H9 (cell line): Measurements from ENCODE around the gene TTR. TPM values are rescaled to one million over a fixed set of nuclear protein-coding genes. Genes with fewer than 3 reads are reported as not detected.

Source experiments
- DNase-seq: peaks from one replicate; pipeline ENCODE4 v3.0.0-alpha.2; 2017
- H2AFZ ChIP-seq: one replicate; pipeline ENCODE4 v1.6.1; 2013; ENCODE audit warnings: mild to moderate bottlenecking, low read length, control low read depth, moderate library complexity
- H2AK5ac ChIP-seq: 2 replicates; pipeline ENCODE4 v1.6.1; 2013; ENCODE audit warnings: low read length, control low read depth, mixed read lengths; ENCODE audit not compliant: insufficient read length
- H2BK120ac ChIP-seq: one replicate; pipeline ENCODE4 v1.6.1; 2013; ENCODE audit warnings: low read depth, mild to moderate bottlenecking, low read length, control low read depth, inconsistent platforms; ENCODE audit not compliant: poor library complexity, severe bottlenecking
- H2BK12ac ChIP-seq: 2 replicates; pipeline ENCODE4 v1.6.1; 2013; ENCODE audit warnings: low read length, control low read depth, mixed read lengths, low read depth; ENCODE audit not compliant: insufficient read length
- H2BK15ac ChIP-seq: 2 replicates; pipeline ENCODE4 v1.6.1; 2013; ENCODE audit warnings: low read depth, low read length, control low read depth
- H2BK20ac ChIP-seq: one replicate; pipeline ENCODE4 v1.6.1; 2013; ENCODE audit warnings: low read depth, mild to moderate bottlenecking, low read length, control low read depth, inconsistent platforms; ENCODE audit not compliant: poor library complexity, severe bottlenecking
- H2BK5ac ChIP-seq: 2 replicates; pipeline ENCODE4 v1.6.1; 2013; ENCODE audit warnings: low read length, control low read depth, mixed read lengths; ENCODE audit not compliant: insufficient read length
- H3K14ac ChIP-seq: 2 replicates; pipeline ENCODE4 v1.6.1; 2013; ENCODE audit warnings: low read length, control low read depth; ENCODE audit not compliant: insufficient read depth
- H3K18ac ChIP-seq: 2 replicates; pipeline ENCODE4 v1.6.1; 2013; ENCODE audit warnings: low read depth, mild to moderate bottlenecking, mixed read lengths, low read length, control low read depth; ENCODE audit not compliant: insufficient read length
- H3K23ac ChIP-seq: 2 replicates; pipeline ENCODE4 v1.6.1; 2013; ENCODE audit warnings: low read length, control low read depth, mixed read lengths, low read depth; ENCODE audit not compliant: insufficient read length
- H3K23me2 ChIP-seq: 2 replicates; pipeline ENCODE4 v1.6.1; 2013; ENCODE audit warnings: low read depth, mild to moderate bottlenecking, mixed read lengths, low read length, control low read depth; ENCODE audit not compliant: insufficient read length, poor library complexity, severe bottlenecking
- H3K27ac ChIP-seq: 2 replicates; pipeline ENCODE4 v1.5.1; 2013; ENCODE audit warnings: low read length, control low read depth, mixed read lengths, low read depth; ENCODE audit not compliant: insufficient read length
- H3K27me3 ChIP-seq: 2 replicates; pipeline ENCODE4 v1.6.1; 2013; ENCODE audit warnings: low read length, control low read depth, inconsistent platforms; ENCODE audit not compliant: insufficient read depth
- H3K4ac ChIP-seq: 2 replicates; pipeline ENCODE4 v1.6.1; 2013; ENCODE audit warnings: low read depth, mild to moderate bottlenecking, control low read depth, inconsistent platforms, low read length, moderate library complexity
- H3K4me1 ChIP-seq: 2 replicates; pipeline ENCODE4 v1.6.1; 2013; ENCODE audit warnings: low read length, control low read depth, inconsistent platforms; ENCODE audit not compliant: insufficient read depth
- H3K4me2 ChIP-seq: 2 replicates; pipeline ENCODE4 v1.6.1; 2013; ENCODE audit warnings: low read length, control low read depth, mixed read lengths; ENCODE audit not compliant: insufficient read length, insufficient read depth
- H3K56ac ChIP-seq: 2 replicates; pipeline ENCODE4 v1.6.1; 2013; ENCODE audit warnings: low read depth, mild to moderate bottlenecking, mixed read lengths, low read length, control low read depth; ENCODE audit not compliant: insufficient read length
- H3K79me1 ChIP-seq: 2 replicates; pipeline ENCODE4 v1.6.1; 2013; ENCODE audit warnings: low read depth, mild to moderate bottlenecking, moderate library complexity, low read length, control low read depth, inconsistent platforms; ENCODE audit not compliant: insufficient read depth, poor library complexity, severe bottlenecking
- H3K79me2 ChIP-seq: 2 replicates; pipeline ENCODE4 v1.6.1; 2013; ENCODE audit warnings: low read length, control low read depth, inconsistent platforms; ENCODE audit not compliant: insufficient read depth
- H3K9ac ChIP-seq: 2 replicates; pipeline ENCODE4 v1.6.1; 2013; ENCODE audit warnings: low read length, control low read depth, mixed read lengths; ENCODE audit not compliant: insufficient read length; ENCODE audit errors: extremely low read depth
- H3K9me3 ChIP-seq: one replicate; pipeline ENCODE4 v1.6.1; 2013; ENCODE audit warnings: low read depth, low read length, inconsistent platforms; ENCODE audit not compliant: control insufficient read depth
- H3T11ph ChIP-seq: one replicate; pipeline ENCODE4 v1.6.1; 2013; ENCODE audit warnings: mild to moderate bottlenecking, low read length, control low read depth, inconsistent platforms
- H4K20me1 ChIP-seq: one replicate; pipeline ENCODE4 v1.6.1; 2013; ENCODE audit not compliant: control insufficient read depth, insufficient read length, insufficient read depth
- H4K5ac ChIP-seq: 2 replicates; pipeline ENCODE4 v1.6.1; 2013; ENCODE audit warnings: low read depth, mild to moderate bottlenecking, mixed read lengths, low read length, control low read depth; ENCODE audit not compliant: insufficient read length
- H4K8ac ChIP-seq: replicated peaks from 2 replicates; pipeline ENCODE4 v1.6.1; 2013; ENCODE audit warnings: low read length, control low read depth, mixed read lengths, low read depth; ENCODE audit not compliant: insufficient read length
- H4K91ac ChIP-seq: 2 replicates; pipeline ENCODE4 v1.6.1; 2013; ENCODE audit warnings: low read depth, mild to moderate bottlenecking, moderate library complexity, mixed read lengths, low read length, control low read depth; ENCODE audit not compliant: insufficient read length
- H3K27ac Mint-ChIP-seq, 3 experiments: 2 replicates in 2 of 3; 3 replicates in 1 of 3; pipeline ENCODE4 v1.8.0; 2020 to 2021; ENCODE audit warnings: mixed read lengths in 3 of 3, mild to moderate bottlenecking in 1 of 3, moderate library complexity in 1 of 3
- H3K27me3 Mint-ChIP-seq: 2 replicates; pipeline ENCODE4 v1.8.0; 2021; ENCODE audit warnings: low read depth, mild to moderate bottlenecking, moderate library complexity, mixed read lengths
- H3K36me3 Mint-ChIP-seq, 3 experiments: 2 replicates in 2 of 3; 3 replicates in 1 of 3; pipeline ENCODE4 v1.8.0; 2020 to 2021; ENCODE audit warnings: low read depth in 3 of 3, mixed read lengths in 3 of 3; ENCODE audit not compliant: insufficient read depth in 1 of 3
- H3K4me1 Mint-ChIP-seq, 2 experiments: 2 replicates each; pipeline ENCODE4 v1.8.0; 2020; ENCODE audit warnings: mixed read lengths in 2 of 2
- H3K4me3 Mint-ChIP-seq, 2 experiments: 2 replicates in 1 of 2; 3 replicates in 1 of 2; pipeline ENCODE4 v1.8.0; 2020 to 2021; ENCODE audit warnings: mild to moderate bottlenecking in 2 of 2, mixed read lengths in 2 of 2, moderate library complexity in 1 of 2
- H3K9me3 Mint-ChIP-seq, 2 experiments: 2 replicates in 1 of 2; 3 replicates in 1 of 2; pipeline ENCODE4 v1.8.0; 2020; ENCODE audit warnings: mild to moderate bottlenecking in 2 of 2, mixed read lengths in 2 of 2, moderate library complexity in 1 of 2
- CTCF ChIP-seq: fragments of 200-600 bp; sonication (generic); conservative IDR thresholded peaks from 3 replicates; pipeline ENCODE4 v1.8.0; 2021; ENCODE audit warnings: antibody characterized with exemption, mild to moderate bottlenecking
- WGBS: extraction: QIAGEN DNeasy Blood & Tissue Kit; methylation state at CpG from one replicate; pipeline ENCODE4 v1.1.7; 2013; ENCODE audit warnings: missing lambda C conversion rate, low lambda C conversion rate, mixed read lengths; ENCODE audit not compliant: insufficient read length; ENCODE audit errors: extremely low coverage; 5-methylcytosine and 5-hydroxymethylcytosine counted together
- total RNA-seq: library from RNA; stranded (reverse); gene quantifications from 2 replicates; pipeline ENCODE4 v1.2.1, GENCODE V29; 2021

TTR gene
- total RNA-seq, 1 experiment from 2014 or later: not detected

- Mint-ChIP-seq H3K9me3 (no peaks in the 10 kb centered on the region), H3K4me3 (no peak overlapping the region), H3K36me3 (no peaks in the 10 kb centered on the region), H3K4me1 (no peaks in the 10 kb centered on the region), H3K27me3 (no peaks in the 10 kb centered on the region; the same call in 1 of the 2 replicates), H3K27ac (peak overlapping the region in 1 of 3 experiments; percentile 28; a peak in 1 of 7 replicates)
- no peak overlapping the region for H3K4ac ChIP-seq
- no peak for TF ChIP-seq CTCF
- no peaks in the 10 kb centered on the region for H3K23me2 ChIP-seq
- H2BK20ac ChIP-seq: no peak overlapping the region
- no peak overlapping the region for H3K14ac ChIP-seq
- no peak overlapping the region for H3K18ac ChIP-seq
- no peak overlapping the region for H2BK15ac ChIP-seq
- no peak overlapping the region for H3K27ac ChIP-seq
- H3K23ac ChIP-seq: no peak overlapping the region
- no peak overlapping the region for H3K4me2 ChIP-seq
- no peak overlapping the region for H2BK5ac ChIP-seq
- H3K4me1 ChIP-seq: no peaks in the 10 kb centered on the region
- no peaks in the 10 kb centered on the region for H3K79me1 ChIP-seq
- no peak overlapping the region for H2AFZ ChIP-seq
- no peak overlapping the region for H2BK12ac ChIP-seq
- H3K56ac ChIP-seq: no peak overlapping the region
- no peak overlapping the region for H4K91ac ChIP-seq
- H3K27me3 ChIP-seq: no peaks in the 10 kb centered on the region
- H4K8ac ChIP-seq: no peak overlapping the region
- no peaks in the 10 kb centered on the region for H3K79me2 ChIP-seq
- no peak overlapping the region for H4K5ac ChIP-seq
- DNase-seq: no peak
- H3K9ac ChIP-seq: no peak overlapping the region
- no peaks in the 10 kb centered on the region for H3K9me3 ChIP-seq
- H2AK5ac ChIP-seq: no peak overlapping the region
- no peaks in the 10 kb centered on the region for H4K20me1 ChIP-seq
- WGBS: no CpG with 5 or more reads among the region's 13 CpGs
- H2BK120ac ChIP-seq: no peak overlapping the region
- no peak overlapping the region for H3T11ph ChIP-seq
Observed at GRCh38 chr18:31598021-31598805, 6.5 kb downstream of the TTR start.
